Endothelial cell (in vitro differentiated cells): ENCODE results near the gene LGALS13. TPM values are rescaled to one million over a fixed set of nuclear protein-coding genes. Genes with fewer than 3 reads are reported as not detected.

Source experiments
- DNase-seq: peaks from one replicate; pipeline ENCODE4 v3.0.0; 2021; ENCODE audit warnings: low spot score
- H3K27ac Mint-ChIP-seq: one replicate; pipeline ENCODE4 v1.8.0; 2021; ENCODE audit warnings: mixed read lengths, inconsistent platforms; ENCODE audit not compliant: unreplicated experiment
- H3K27me3 Mint-ChIP-seq: one replicate; pipeline ENCODE4 v1.8.0; 2021; ENCODE audit warnings: mild to moderate bottlenecking, moderate library complexity, mixed read lengths, inconsistent platforms; ENCODE audit not compliant: unreplicated experiment
- H3K36me3 Mint-ChIP-seq: one replicate; pipeline ENCODE4 v1.8.0; 2021; ENCODE audit warnings: mild to moderate bottlenecking, low read depth, mixed read lengths, inconsistent platforms; ENCODE audit not compliant: unreplicated experiment
- H3K4me1 Mint-ChIP-seq: one replicate; pipeline ENCODE4 v1.8.0; 2021; ENCODE audit warnings: mild to moderate bottlenecking, mixed read lengths, inconsistent platforms; ENCODE audit not compliant: unreplicated experiment
- H3K4me3 Mint-ChIP-seq: one replicate; pipeline ENCODE4 v1.8.0; 2021; ENCODE audit warnings: mild to moderate bottlenecking, mixed read lengths, inconsistent platforms; ENCODE audit not compliant: unreplicated experiment
- H3K9me3 Mint-ChIP-seq: one replicate; pipeline ENCODE4 v1.8.0; 2021; ENCODE audit warnings: mixed read lengths, inconsistent platforms; ENCODE audit not compliant: unreplicated experiment
- CTCF ChIP-seq: fragments of 200-600 bp; sonication (generic); IDR thresholded peaks from one replicate; pipeline ENCODE4 v1.5.0; 2021; ENCODE audit warnings: antibody characterized with exemption; ENCODE audit not compliant: unreplicated experiment
- total RNA-seq: library from RNA; stranded (reverse); fragmentation: NEBNext Ultra II Directional; extraction: Animal tissue kit (Norgen Biotek cat#: 25700); gene quantifications from one replicate; pipeline ENCODE4 v1.2.1, GENCODE V29; 2021; ENCODE audit not compliant: unreplicated experiment

The LGALS13 gene
- total RNA-seq, 1 donor from 2014 or later = not detected

DNA sequence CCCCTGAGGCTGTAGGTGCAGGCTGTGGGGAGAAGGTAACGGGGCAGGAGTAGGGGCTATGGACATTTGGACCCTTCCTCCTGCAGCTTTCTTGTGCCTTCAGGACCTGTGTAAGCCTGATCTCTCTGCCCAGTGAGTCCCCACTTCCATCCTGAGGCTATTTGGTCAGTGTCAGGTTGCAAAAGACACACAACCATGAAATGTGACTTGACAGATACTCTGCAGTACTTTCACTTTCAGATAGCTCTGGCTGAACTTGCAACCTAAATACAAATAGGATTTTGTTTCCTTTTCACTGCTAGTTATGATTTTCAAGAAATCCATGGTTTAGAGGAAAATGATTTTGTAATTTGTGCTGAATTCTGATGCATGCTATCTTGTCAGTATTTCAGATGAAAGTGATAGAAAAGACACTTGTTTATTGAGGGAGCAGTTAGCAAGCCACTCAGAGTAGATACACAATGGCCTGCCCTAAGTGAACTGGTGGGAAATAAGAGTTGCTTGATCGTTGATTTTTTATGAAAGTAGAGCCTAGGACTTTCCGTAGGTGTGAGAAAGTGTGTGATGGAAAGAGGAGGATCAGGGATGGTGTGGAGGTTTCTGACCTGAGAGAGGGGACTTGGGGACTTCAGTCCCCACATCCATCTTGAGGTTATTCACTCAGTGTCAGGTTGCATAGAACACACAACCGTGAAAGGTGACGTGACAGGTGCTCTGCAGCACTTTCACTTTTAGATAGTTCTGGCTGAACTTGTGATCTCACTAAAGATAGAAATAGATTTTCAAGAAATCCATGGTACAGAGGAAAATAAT, 44.3 kb upstream of the LGALS13 start:
- no peak overlapping the region for H3K27ac Mint-ChIP-seq
- TF ChIP-seq CTCF = no peak
- H3K36me3 Mint-ChIP-seq = no peaks in the 10 kb centered on the region
- H3K4me3 Mint-ChIP-seq = no peak overlapping the region
- DNase-seq = no peak
- no peaks in the 10 kb centered on the region for H3K4me1 Mint-ChIP-seq
- H3K9me3 Mint-ChIP-seq = no peaks in the 10 kb centered on the region
- H3K27me3 Mint-ChIP-seq = no peaks in the 10 kb centered on the region

DNA sequence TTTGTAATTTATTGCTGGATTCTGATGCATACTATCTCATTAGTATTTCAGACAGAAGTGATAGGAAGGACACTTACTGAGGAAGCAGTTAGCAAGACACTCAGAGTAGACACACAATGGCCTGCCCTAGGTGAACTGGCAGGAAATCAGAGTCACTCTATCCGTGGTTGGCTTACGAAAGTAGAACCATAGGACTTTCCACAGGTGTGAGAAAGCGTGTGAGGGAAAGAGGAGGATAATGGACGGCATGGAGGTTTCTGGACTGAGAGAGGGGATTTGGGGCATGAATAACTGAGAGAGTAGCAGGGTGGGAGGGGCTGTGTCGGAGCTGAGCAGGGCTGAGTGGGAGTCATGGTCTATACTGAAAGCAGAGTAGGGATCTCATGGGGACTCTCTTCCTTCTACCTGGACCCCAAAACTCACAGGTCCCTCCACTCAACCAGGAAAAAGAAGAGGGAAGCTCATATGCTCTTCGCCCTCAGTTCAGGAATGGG, 43.7 kb upstream of the LGALS13 start:
- H3K4me3 Mint-ChIP-seq = no peak overlapping the region
- H3K9me3 Mint-ChIP-seq = no peaks in the 10 kb centered on the region
- no peaks in the 10 kb centered on the region for H3K27me3 Mint-ChIP-seq
- TF ChIP-seq CTCF = no peak
- no peaks in the 10 kb centered on the region for H3K36me3 Mint-ChIP-seq
- no peak for DNase-seq
- H3K4me1 Mint-ChIP-seq = no peaks in the 10 kb centered on the region
- no peak overlapping the region for H3K27ac Mint-ChIP-seq

DNA sequence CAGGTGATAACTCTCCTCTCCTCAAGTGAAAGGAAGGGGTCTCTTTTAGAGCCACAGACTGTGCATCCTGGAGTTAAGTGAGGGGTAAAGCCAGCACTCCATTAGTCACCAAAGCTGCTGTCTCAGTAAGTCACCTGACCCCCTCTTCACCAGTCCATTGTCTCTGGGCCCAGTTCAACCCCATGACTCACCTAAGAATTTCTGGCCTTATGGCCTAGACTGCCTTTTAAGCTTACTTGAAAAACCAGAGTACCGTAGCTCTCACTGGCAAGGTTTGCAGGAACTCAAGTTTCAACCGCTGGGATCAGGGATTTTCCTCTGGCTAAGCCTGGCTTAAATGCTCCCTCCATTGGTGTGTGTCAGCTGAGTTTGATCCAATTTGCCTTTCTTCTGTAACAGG, 38.9 kb upstream of the LGALS13 start:
- H3K36me3 Mint-ChIP-seq = no peaks in the 10 kb centered on the region
- H3K9me3 Mint-ChIP-seq = no peaks in the 10 kb centered on the region
- no peak for TF ChIP-seq CTCF
- H3K27me3 Mint-ChIP-seq = no peaks in the 10 kb centered on the region
- no peak overlapping the region for H3K27ac Mint-ChIP-seq
- H3K4me1 Mint-ChIP-seq = no peaks in the 10 kb centered on the region
- no peak for DNase-seq
- H3K4me3 Mint-ChIP-seq = no peak overlapping the region

DNA sequence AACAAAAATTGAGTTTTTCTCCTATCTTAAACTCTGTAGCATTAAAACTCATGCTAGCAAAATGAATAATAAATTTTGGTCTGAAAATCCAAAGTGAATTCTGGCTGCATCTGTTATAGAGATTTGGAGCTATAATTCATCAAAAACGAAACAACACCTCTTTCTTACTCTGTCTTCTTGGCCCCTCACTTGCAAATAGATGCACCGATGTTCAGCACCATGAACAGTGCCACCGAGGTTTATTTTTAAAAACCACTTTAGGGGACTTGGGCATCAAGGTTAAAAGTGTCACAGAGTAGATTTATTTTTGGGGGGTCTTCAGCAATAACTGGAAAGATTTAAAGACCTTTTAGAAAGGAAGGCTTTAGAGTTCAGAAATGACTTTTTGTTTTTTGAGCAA, 36.3 kb upstream of the LGALS13 start:
- TF ChIP-seq CTCF = no peak
- Mint-ChIP-seq H3K9me3 (no peaks in the 10 kb centered on the region), H3K27ac (no peak overlapping the region), H3K27me3 (no peaks in the 10 kb centered on the region), H3K4me3 (no peak overlapping the region), H3K4me1 (no peaks in the 10 kb centered on the region), H3K36me3 (no peaks in the 10 kb centered on the region)
- DNase-seq = no peak

GRCh38 chr19:39568604-39569003, 33.7 kb upstream of the LGALS13 start:
- Mint-ChIP-seq H3K36me3 (no peaks in the 10 kb centered on the region), H3K27me3 (no peaks in the 10 kb centered on the region), H3K4me3 (no peak overlapping the region), H3K4me1 (no peaks in the 10 kb centered on the region), H3K9me3 (no peaks in the 10 kb centered on the region), H3K27ac (no peak overlapping the region)
- TF ChIP-seq CTCF = no peak
- no peak for DNase-seq
